C4-2B (cell line): ENCODE data around the gene SBNO2.

Experiments used
- ZFX ChIP-seq: fragments of 450-650 bp; IDR thresholded peaks from 2 replicates; pipeline ENCODE4 v1.6.1; 2017
- TF ChIP-seq, protein P1 (sequence below): fragments of 450-650 bp; conservative IDR thresholded peaks from 2 replicates; pipeline ENCODE4 v1.5.1; 2017; ENCODE audit warnings: mild to moderate bottlenecking

DNA sequence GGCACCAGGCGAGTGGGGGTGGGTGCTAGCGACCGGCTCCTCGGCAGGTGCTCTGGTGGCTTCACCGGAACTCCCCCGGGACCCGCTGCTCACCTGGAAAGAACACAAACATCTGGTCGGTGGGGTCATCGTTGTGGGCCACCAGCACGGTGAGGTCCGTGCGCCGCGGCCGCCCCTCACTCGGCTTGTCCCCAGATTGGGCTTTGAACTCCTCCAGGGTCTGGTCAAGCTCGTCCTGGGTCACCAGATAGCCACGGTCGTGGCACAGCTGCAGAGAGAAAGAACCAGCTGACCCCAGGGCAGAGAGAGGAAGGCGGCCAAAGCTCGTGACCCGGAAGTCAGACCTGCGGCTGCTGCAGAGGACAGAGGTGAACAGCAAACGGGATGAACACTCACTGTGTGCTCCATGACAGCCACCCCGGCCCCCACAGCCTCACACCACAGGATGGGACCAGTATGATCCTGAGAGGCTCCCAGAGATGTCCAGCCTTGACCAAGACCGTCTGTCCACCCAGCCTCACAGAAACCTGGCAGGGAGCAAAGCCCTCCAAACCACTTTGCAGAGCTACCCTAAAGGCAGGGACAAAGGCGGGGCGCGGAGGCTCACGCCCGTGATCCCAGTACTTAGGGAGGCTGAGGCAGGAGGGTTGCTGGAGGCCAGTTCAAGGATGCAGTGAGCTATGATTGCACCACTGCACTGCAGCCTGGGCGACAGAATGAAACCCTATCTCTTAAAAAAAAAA, 80.1 kb downstream of the SBNO2 start:
- TF ChIP-seq, protein P1, sequence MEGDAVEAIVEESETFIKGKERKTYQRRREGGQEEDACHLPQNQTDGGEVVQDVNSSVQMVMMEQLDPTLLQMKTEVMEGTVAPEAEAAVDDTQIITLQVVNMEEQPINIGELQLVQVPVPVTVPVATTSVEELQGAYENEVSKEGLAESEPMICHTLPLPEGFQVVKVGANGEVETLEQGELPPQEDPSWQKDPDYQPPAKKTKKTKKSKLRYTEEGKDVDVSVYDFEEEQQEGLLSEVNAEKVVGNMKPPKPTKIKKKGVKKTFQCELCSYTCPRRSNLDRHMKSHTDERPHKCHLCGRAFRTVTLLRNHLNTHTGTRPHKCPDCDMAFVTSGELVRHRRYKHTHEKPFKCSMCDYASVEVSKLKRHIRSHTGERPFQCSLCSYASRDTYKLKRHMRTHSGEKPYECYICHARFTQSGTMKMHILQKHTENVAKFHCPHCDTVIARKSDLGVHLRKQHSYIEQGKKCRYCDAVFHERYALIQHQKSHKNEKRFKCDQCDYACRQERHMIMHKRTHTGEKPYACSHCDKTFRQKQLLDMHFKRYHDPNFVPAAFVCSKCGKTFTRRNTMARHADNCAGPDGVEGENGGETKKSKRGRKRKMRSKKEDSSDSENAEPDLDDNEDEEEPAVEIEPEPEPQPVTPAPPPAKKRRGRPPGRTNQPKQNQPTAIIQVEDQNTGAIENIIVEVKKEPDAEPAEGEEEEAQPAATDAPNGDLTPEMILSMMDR = no peak
- no peak for TF ChIP-seq ZFX
